AG04450 (cell line): ENCODE measurements around the gene UBE2I. TPM values are rescaled to one million over a fixed set of nuclear protein-coding genes. Genes with fewer than 3 reads are reported as not detected.

Experiments
- CTCF ChIA-PET: fragments of 300-600, 350-600 bp; formaldehyde crosslinking; extraction: SDS; loops from one replicate; lab custom pipeline; 2022; ENCODE audit warnings: antibody characterized with exemption, inconsistent platforms; lab: Charles Lee
- POLR2A ChIA-PET: fragments of 350-600 bp; formaldehyde crosslinking; extraction: SDS; loops from one replicate; lab custom pipeline; 2021; ENCODE audit warnings: antibody characterized with exemption, inconsistent platforms; lab: Yijun Ruan, JAX
- DNase-seq: peaks from one replicate; pipeline ENCODE4 v3.0.0-alpha.2; 2011; ENCODE audit warnings: low read depth, low spot score
- H3K27ac ChIP-seq: one replicate; pipeline ENCODE4 v1.5.1; 2012; ENCODE audit warnings: low read depth, low read length, control low read depth
- H3K27me3 ChIP-seq: one replicate; pipeline ENCODE4 v1.6.0; 2012; ENCODE audit warnings: low read length; ENCODE audit not compliant: control insufficient read depth, insufficient read depth
- H3K4me3 ChIP-seq: 2 replicates; pipeline ENCODE4 v1.5.1; 2011; ENCODE audit warnings: mild to moderate bottlenecking, low read depth, low read length, control low read depth
- H3K9me3 ChIP-seq: 2 replicates; pipeline ENCODE4 v1.5.1; 2012; ENCODE audit warnings: low read length; ENCODE audit not compliant: control insufficient read depth, insufficient read depth
- polyA plus RNA-seq: library from polyadenylated mRNA; depleted of rRNA; stranded (reverse); fragments of >200 nt; gene quantifications from 2 replicates; pipeline ENCODE4 v1.2.3, GENCODE V29; 2011
- TF ChIP-seq, protein P1 (sequence below): IDR thresholded peaks from 2 replicates; pipeline ENCODE4 v1.5.1; 2011; ENCODE audit warnings: low read depth, low read length, control low read depth, inconsistent platforms

Gene UBE2I
- polyA plus RNA-seq, 1 experiment: 165 TPM

GRCh38 chr16:1280783-1281182 lies 28.7 kb upstream of the UBE2I start:
- Histone ChIP-seq H3K27me3 (peaks cover 30% of the 10 kb centered on the region), H3K9me3 (no peaks in the 10 kb centered on the region; the same call in 1 of the 2 replicates), H3K27ac (no peak overlapping the region), H3K4me3 (no peak overlapping the region)
- TF ChIP-seq, protein P1, sequence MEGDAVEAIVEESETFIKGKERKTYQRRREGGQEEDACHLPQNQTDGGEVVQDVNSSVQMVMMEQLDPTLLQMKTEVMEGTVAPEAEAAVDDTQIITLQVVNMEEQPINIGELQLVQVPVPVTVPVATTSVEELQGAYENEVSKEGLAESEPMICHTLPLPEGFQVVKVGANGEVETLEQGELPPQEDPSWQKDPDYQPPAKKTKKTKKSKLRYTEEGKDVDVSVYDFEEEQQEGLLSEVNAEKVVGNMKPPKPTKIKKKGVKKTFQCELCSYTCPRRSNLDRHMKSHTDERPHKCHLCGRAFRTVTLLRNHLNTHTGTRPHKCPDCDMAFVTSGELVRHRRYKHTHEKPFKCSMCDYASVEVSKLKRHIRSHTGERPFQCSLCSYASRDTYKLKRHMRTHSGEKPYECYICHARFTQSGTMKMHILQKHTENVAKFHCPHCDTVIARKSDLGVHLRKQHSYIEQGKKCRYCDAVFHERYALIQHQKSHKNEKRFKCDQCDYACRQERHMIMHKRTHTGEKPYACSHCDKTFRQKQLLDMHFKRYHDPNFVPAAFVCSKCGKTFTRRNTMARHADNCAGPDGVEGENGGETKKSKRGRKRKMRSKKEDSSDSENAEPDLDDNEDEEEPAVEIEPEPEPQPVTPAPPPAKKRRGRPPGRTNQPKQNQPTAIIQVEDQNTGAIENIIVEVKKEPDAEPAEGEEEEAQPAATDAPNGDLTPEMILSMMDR: no peak
- DNase-seq: no peak
- POLR2A ChIA-PET: interaction anchor here (0.6 kb wide), 1 partner anchor 10 kb away, joined by 11 read pairs; no protein-coding TSS in a partner anchor
- CTCF ChIA-PET: no interaction called here

- no peak overlapping the region for H3K4me3 ChIP-seq
- peaks cover 34% of the 10 kb centered on the region for H3K27me3 ChIP-seq
- CTCF ChIA-PET: no interaction called here
- DNase-seq: no peak
- no peaks in the 10 kb centered on the region; the same call in 1 of the 2 replicates for H3K9me3 ChIP-seq
- TF ChIP-seq, protein P1: no peak
- H3K27ac ChIP-seq: no peak overlapping the region
- POLR2A ChIA-PET: interaction anchor here (0.6 kb wide), 1 partner anchor 11 kb away, joined by 11 read pairs; no protein-coding TSS in a partner anchor
These were observed 27.9 kb upstream of the UBE2I start for GRCh38 chr16:1281517-1281916.

- H3K9me3 ChIP-seq: no peaks in the 10 kb centered on the region; the same call in 1 of the 2 replicates
- TF ChIP-seq, protein P1: no peak
- ChIA-PET POLR2A (no interaction called here), CTCF (no interaction called here)
- no peak for DNase-seq
- H3K27ac ChIP-seq: no peak overlapping the region
- H3K27me3 ChIP-seq: peaks cover 38% of the 10 kb centered on the region
- H3K4me3 ChIP-seq: no peak overlapping the region
These were observed 27.0 kb upstream of the UBE2I start for GRCh38 chr16:1282324-1282973.

DNA sequence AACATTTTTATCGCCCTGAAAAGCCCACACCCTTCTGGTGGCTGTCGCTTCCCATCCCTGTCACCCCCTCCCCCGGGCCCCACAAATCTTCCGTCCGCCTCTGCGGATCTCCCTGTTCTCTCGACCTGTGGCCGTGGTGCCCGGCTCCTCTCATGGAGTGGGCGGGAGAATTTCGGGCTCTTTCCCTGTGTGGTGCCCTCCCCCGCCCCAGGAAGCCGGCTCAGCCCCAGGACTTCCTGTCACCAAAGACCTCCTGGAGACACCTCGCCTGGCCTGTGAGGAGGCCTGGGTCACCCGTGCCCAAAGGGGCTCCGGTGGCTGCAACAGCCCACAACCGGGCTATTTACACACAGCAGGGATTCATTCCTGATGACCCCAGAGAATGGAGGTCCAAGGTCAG lies 26.1 kb upstream of the UBE2I start:
- ChIA-PET CTCF (interaction anchor here (0.6 kb wide), 1 partner anchor 12 kb away, joined by 6 read pairs; no protein-coding TSS in a partner anchor), POLR2A (no interaction called here)
- no peak overlapping the region for H3K27ac ChIP-seq
- TF ChIP-seq, protein P1: no peak
- H3K4me3 ChIP-seq: no peak overlapping the region
- no peak for DNase-seq
- H3K9me3 ChIP-seq: no peaks in the 10 kb centered on the region; the same call in 1 of the 2 replicates
- peaks cover 46% of the 10 kb centered on the region for H3K27me3 ChIP-seq

- TF ChIP-seq, protein P1: no peak
- ChIA-PET CTCF (interaction anchor here (0.6 kb wide), 1 partner anchor 11 kb away, joined by 6 read pairs; no protein-coding TSS in a partner anchor), POLR2A (no interaction called here)
- Histone ChIP-seq H3K27me3 (peaks cover 46% of the 10 kb centered on the region), H3K27ac (no peak overlapping the region), H3K9me3 (no peaks in the 10 kb centered on the region; the same call in 1 of the 2 replicates), H3K4me3 (no peak overlapping the region)
- DNase-seq: no peak
These were observed 25.3 kb upstream of the UBE2I start for GRCh38 chr16:1283996-1284616.
